Measurements from ENCODE around the gene OPRL1.

OPRL1 gene

DNA sequence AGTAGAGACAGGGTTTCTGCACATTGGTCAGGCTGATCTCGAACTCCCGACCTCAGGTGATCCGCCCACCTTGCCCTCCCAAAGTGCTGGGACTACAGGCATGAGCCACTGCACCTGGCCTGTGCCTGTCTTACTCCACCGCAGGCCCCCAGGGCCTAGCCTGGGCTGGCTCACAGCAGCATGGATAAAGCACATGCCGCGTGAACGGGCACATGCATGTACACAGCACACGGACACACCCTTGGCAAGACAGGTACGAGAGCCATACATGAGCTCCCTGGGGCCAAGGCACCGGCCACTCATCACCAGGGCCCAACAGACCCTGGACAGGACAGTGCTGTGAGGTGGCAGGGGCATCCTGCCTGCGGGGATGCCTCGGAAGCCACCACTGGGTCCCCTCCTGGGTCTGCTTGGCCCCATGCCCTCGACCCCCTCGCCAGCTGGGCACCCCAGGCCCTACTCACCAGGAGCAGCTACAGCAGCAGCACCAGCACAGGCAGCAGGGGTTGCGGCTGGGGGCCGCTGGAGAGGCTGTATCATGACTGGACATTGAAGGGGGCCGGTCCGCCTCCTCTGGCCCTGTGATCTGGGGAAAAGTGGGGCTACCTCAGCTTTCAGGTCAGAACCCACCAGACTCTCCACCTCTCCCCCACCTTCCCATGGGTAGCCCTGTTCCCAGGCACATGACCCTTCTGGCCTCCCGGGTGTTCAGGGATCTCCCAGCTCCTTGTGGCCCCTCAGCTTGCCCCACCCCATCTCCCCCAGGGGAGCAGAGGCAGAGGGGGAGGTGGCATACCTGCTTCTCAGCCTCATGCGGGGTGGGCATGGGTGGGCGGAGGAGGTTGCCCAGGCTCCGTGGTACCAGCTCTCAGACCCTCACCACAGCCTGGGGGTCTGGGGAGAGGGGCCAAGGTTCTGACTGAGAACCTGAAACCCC, 3.6 kb upstream of the OPRL1 start:
- H3K4me3 ChIP-seq (ENCODE audit: low read depth, low read length): no peak overlapping the region
- ChIA-PET POLR2A (no interaction called here), CTCF (interaction anchor here (0.6 to 1.1 kb wide), 3 partner anchors 14 to 38 kb away, joined by 3 to 4 read pairs (median 3); no protein-coding TSS in a partner anchor)
- no peak for DNase-seq (ENCODE audit: low read depth, low spot score)
- TF ChIP-seq, protein P1, sequence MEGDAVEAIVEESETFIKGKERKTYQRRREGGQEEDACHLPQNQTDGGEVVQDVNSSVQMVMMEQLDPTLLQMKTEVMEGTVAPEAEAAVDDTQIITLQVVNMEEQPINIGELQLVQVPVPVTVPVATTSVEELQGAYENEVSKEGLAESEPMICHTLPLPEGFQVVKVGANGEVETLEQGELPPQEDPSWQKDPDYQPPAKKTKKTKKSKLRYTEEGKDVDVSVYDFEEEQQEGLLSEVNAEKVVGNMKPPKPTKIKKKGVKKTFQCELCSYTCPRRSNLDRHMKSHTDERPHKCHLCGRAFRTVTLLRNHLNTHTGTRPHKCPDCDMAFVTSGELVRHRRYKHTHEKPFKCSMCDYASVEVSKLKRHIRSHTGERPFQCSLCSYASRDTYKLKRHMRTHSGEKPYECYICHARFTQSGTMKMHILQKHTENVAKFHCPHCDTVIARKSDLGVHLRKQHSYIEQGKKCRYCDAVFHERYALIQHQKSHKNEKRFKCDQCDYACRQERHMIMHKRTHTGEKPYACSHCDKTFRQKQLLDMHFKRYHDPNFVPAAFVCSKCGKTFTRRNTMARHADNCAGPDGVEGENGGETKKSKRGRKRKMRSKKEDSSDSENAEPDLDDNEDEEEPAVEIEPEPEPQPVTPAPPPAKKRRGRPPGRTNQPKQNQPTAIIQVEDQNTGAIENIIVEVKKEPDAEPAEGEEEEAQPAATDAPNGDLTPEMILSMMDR (IDR thresholded peaks at IDR 0.05; ENCODE audit: insufficient read depth, low read length, missing control alignments): no peak

DNA sequence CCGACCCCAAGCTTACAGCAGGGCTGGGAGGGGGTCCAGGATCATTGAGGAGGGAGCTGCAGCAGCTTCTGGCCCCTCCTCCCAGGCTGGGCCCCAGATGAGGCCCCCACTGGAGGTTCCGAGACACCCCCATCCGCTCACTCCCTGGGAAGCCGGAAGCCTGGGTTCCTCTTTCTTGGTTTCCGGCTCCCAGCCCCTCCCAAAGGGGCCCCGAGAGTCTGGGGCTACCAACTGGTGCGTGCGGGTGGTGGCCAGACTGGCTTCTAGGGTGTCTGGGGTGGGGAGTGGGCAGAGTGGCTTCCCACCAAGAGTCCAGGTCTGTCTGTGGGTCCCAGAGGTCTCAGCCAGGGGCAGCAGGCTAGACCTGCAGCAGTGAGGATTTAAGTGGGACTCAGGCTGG, 2.8 kb upstream of the OPRL1 start:
- CTCF ChIA-PET: interaction anchor here (0.9 kb wide), 1 partner anchor 39 kb away, joined by 3 read pairs; no protein-coding TSS in a partner anchor
- H3K4me3 ChIP-seq (ENCODE audit: low read depth, low read length): no peak overlapping the region
- POLR2A ChIA-PET: no interaction called here

DNA sequence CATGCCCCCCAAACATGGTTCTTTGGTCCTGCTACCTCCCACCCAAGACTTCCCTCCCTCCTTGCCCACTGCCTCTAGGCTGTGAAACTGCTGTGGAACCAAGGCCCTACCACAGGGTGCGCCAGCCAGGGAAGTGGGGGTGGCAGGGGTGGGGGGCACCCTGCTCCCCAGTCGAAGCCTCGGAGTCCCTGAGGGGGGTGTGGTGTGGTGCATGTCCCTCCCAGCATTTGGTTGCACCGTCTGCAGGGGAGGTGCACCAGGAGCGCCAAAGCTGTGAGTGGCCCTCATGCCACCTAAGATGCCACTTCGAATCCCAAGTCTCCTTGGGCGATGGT, 2.4 kb upstream of the OPRL1 start:
- H3K4me3 ChIP-seq (ENCODE audit: low read depth, low read length): no peak overlapping the region
- ChIA-PET CTCF (interaction anchor here (1.0 to 8.7 kb wide), 2 partner anchors 8 to 44 kb away, joined by 3 to 51 read pairs; no protein-coding TSS in a partner anchor), POLR2A (interaction anchor here (1.0 kb wide), 1 partner anchor 15 kb away, joined by 3 read pairs; the partner anchor contains the start of gene TCEA2)
- TF ChIP-seq, protein P1 (IDR thresholded peaks at IDR 0.05; ENCODE audit: insufficient read depth, low read length, missing control alignments): no peak
- DNase-seq (ENCODE audit: low read depth, low spot score): no peak

More for the DNA sequence above, 2.8 kb upstream of the OPRL1 start:
- TF ChIP-seq, protein P1 (IDR thresholded peaks at IDR 0.05; ENCODE audit: insufficient read depth, low read length, missing control alignments): no peak
- DNase-seq (ENCODE audit: low read depth, low spot score): no peak

DNA sequence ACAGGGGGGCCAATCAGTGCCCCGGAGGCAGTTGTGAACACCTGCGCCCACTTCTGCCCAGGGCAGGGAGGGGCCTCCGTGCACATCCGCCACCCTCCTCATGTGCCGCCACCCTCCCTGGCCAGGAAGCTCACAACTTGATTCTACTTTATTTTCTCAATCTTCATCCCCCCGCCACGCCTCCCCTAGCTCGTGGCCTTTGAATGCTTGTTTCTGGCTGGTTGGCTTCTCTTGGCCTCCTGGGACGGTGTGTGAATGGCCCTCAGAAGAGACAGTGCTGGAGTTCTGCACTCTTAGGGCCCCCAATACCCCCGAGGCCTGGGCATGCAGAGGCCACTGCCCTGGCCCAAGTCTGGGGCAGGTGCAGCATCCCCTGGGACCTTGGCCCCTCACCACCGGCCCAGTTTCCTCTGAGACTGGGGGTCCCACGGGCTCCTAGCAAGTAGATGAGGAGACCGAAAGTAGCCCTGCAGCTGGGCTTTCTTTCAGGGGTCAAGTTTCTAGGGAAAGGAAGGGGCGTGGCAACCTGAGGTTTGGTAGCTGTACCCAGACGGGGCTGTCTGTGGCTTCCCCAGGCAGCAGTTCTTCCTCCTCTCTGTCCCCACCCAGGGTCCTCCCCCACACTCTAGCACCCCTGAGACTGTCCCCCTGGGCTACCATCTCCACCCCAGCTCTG, 1.9 kb upstream of the OPRL1 start:
- ChIA-PET CTCF (interaction anchor here (0.9 to 8.7 kb wide), 3 partner anchors 8 to 540 kb away, joined by 3 to 51 read pairs (median 3); no protein-coding TSS in a partner anchor), POLR2A (interaction anchor here (1.0 to 2.3 kb wide), 2 partner anchors 9 to 15 kb away, joined by 3 to 7 read pairs; partner anchors contain the start of gene TCEA2)
- H3K4me3 ChIP-seq (ENCODE audit: low read depth, low read length): peak overlapping the region; percentile 67
- TF ChIP-seq, protein P1 (IDR thresholded peaks at IDR 0.05; ENCODE audit: insufficient read depth, low read length, missing control alignments): no peak
- no peak for DNase-seq (ENCODE audit: low read depth, low spot score)

DNA sequence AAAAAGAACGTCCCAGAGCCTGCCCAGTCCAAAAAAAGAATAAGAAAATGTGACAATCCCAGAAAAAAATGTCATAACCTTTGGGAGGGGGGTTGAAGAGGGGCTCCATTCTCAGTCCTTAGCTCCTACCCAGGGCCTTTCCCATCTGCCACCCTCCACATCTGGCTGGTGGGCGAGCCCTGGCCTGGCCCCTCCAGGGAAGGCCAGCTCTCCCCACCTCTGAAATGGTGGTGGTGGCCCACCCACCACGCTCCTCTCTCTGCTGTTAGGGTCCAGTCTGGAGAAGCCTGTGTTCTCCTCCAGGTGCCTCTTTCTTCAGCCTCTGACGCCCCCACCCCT, 979 bp upstream of the OPRL1 start:
- H3K4me3 ChIP-seq (ENCODE audit: low read depth, low read length): peak overlapping the region; percentile 67
- TF ChIP-seq, protein P1 (IDR thresholded peaks at IDR 0.05; ENCODE audit: insufficient read depth, low read length, missing control alignments): no peak
- ChIA-PET CTCF (interaction anchor here (0.7 to 8.7 kb wide), 5 partner anchors 9 to 42 kb away, joined by 3 to 51 read pairs (median 5); no protein-coding TSS in a partner anchor), POLR2A (interaction anchor here (1.2 to 2.3 kb wide), 2 partner anchors 10 to 13 kb away, joined by 3 to 7 read pairs; no protein-coding TSS in a partner anchor)
- no peak for DNase-seq (ENCODE audit: low read depth, low spot score)
